ENCODE results near the gene SLC5A11. TPM values are rescaled to one million over a fixed set of nuclear protein-coding genes. Genes with fewer than 3 reads are reported as not detected.

The SLC5A11 gene
- total RNA-seq, 1 donor from 2014 or later: not detected

DNA sequence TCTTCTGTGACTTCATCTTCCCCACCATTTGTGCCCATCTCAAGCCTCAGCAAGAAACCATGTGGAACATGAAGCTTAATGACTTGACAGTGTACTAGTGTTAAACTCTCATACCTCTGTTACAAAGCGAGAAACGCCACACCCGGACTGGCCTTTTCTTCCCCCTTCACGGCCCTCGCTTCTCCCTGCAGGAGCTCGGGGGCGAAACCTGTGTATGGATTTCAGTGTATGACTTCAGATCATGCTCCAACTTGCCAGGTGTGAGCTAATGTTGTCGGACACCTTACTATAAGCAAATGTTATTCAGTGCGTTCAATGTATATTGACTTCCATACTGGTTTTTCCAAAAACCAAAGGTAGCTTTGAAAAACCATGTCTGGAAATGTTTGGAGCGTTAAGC, 20.1 kb upstream of the SLC5A11 start:
- H3K4me1 Mint-ChIP-seq (ENCODE audit: unreplicated experiment): peaks cover 1% of the 10 kb centered on the region
- H3K27ac Mint-ChIP-seq (ENCODE audit: unreplicated experiment): no peak overlapping the region
- no peak overlapping the region for H3K4me3 Mint-ChIP-seq (ENCODE audit: unreplicated experiment)
- DNase-seq (ENCODE audit: low spot score): no peak
- peaks cover 4% of the 10 kb centered on the region for H3K27me3 Mint-ChIP-seq (ENCODE audit: unreplicated experiment)
- no peaks in the 10 kb centered on the region for H3K9me3 Mint-ChIP-seq (ENCODE audit: unreplicated experiment)
- TF ChIP-seq, protein P1, sequence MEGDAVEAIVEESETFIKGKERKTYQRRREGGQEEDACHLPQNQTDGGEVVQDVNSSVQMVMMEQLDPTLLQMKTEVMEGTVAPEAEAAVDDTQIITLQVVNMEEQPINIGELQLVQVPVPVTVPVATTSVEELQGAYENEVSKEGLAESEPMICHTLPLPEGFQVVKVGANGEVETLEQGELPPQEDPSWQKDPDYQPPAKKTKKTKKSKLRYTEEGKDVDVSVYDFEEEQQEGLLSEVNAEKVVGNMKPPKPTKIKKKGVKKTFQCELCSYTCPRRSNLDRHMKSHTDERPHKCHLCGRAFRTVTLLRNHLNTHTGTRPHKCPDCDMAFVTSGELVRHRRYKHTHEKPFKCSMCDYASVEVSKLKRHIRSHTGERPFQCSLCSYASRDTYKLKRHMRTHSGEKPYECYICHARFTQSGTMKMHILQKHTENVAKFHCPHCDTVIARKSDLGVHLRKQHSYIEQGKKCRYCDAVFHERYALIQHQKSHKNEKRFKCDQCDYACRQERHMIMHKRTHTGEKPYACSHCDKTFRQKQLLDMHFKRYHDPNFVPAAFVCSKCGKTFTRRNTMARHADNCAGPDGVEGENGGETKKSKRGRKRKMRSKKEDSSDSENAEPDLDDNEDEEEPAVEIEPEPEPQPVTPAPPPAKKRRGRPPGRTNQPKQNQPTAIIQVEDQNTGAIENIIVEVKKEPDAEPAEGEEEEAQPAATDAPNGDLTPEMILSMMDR (IDR thresholded peaks at IDR 0.05; ENCODE audit: unreplicated experiment): no peak
- H3K36me3 Mint-ChIP-seq (ENCODE audit: low read depth, unreplicated experiment): peaks cover 27% of the 10 kb centered on the region

- Mint-ChIP-seq H3K36me3 (ENCODE audit: low read depth, unreplicated experiment) (peaks cover 23% of the 10 kb centered on the region), H3K4me1 (ENCODE audit: unreplicated experiment) (no peaks in the 10 kb centered on the region), H3K9me3 (ENCODE audit: unreplicated experiment) (no peaks in the 10 kb centered on the region), H3K4me3 (ENCODE audit: unreplicated experiment) (no peak overlapping the region), H3K27ac (ENCODE audit: unreplicated experiment) (no peak overlapping the region), H3K27me3 (ENCODE audit: unreplicated experiment) (peaks cover 4% of the 10 kb centered on the region)
- TF ChIP-seq, protein P1 (IDR thresholded peaks at IDR 0.05; ENCODE audit: unreplicated experiment): no peak
- no peak for DNase-seq (ENCODE audit: low spot score)
These were observed 19.6 kb upstream of the SLC5A11 start for GRCh38 chr16:24826096-24826690.

- H3K4me3 Mint-ChIP-seq (ENCODE audit: unreplicated experiment): peak overlapping the region; percentile 27
- H3K27ac Mint-ChIP-seq (ENCODE audit: unreplicated experiment): no peak overlapping the region
These were observed 18.8 kb upstream of the SLC5A11 start for GRCh38 chr16:24826817-24827566.

GRCh38 chr16:24829153-24829552, 16.6 kb upstream of the SLC5A11 start:
- Mint-ChIP-seq H3K4me3 (ENCODE audit: unreplicated experiment) (no peak overlapping the region), H3K27me3 (ENCODE audit: unreplicated experiment) (no peaks in the 10 kb centered on the region), H3K9me3 (ENCODE audit: unreplicated experiment) (no peaks in the 10 kb centered on the region)

More at GRCh38 chr16:24826817-24827566, 18.8 kb upstream of the SLC5A11 start:
- Mint-ChIP-seq H3K36me3 (ENCODE audit: low read depth, unreplicated experiment) (peaks cover 17% of the 10 kb centered on the region), H3K4me1 (ENCODE audit: unreplicated experiment) (no peaks in the 10 kb centered on the region), H3K9me3 (ENCODE audit: unreplicated experiment) (no peaks in the 10 kb centered on the region), H3K27me3 (ENCODE audit: unreplicated experiment) (peaks cover 2% of the 10 kb centered on the region)
- TF ChIP-seq, protein P1 (IDR thresholded peaks at IDR 0.05; ENCODE audit: unreplicated experiment): no peak
- no peak for DNase-seq (ENCODE audit: low spot score)

More at GRCh38 chr16:24829153-24829552, 16.6 kb upstream of the SLC5A11 start:
- TF ChIP-seq, protein P1 (IDR thresholded peaks at IDR 0.05; ENCODE audit: unreplicated experiment): no peak
- Mint-ChIP-seq H3K4me1 (ENCODE audit: unreplicated experiment) (no peaks in the 10 kb centered on the region), H3K27ac (ENCODE audit: unreplicated experiment) (no peak overlapping the region), H3K36me3 (ENCODE audit: low read depth, unreplicated experiment) (peaks cover 8% of the 10 kb centered on the region)
- no peak for DNase-seq (ENCODE audit: low spot score)

All from endothelial cell (in vitro differentiated cells).